Lower leg skin (tissue), 3 donors: ENCODE measurements around the gene CLPTM1L.

Source experiments
- POLR2A ChIP-seq, 2 donors: fragments of 450-650 bp; IDR thresholded peaks; one replicate each; pipeline ENCODE4 v1.6.1; 2016 to 2017; ENCODE audit warnings: antibody characterized with exemption in 2 of 2, mild to moderate bottlenecking in 1 of 2, moderate library complexity in 1 of 2
- TF ChIP-seq, protein P1 (sequence below), 3 donors: fragments of 450-650 bp; IDR thresholded peaks; one replicate each; pipeline ENCODE4 v1.5.1; 2016; ENCODE audit warnings: antibody characterized with exemption in 3 of 3, mild to moderate bottlenecking in 3 of 3, moderate library complexity in 2 of 3

DNA sequence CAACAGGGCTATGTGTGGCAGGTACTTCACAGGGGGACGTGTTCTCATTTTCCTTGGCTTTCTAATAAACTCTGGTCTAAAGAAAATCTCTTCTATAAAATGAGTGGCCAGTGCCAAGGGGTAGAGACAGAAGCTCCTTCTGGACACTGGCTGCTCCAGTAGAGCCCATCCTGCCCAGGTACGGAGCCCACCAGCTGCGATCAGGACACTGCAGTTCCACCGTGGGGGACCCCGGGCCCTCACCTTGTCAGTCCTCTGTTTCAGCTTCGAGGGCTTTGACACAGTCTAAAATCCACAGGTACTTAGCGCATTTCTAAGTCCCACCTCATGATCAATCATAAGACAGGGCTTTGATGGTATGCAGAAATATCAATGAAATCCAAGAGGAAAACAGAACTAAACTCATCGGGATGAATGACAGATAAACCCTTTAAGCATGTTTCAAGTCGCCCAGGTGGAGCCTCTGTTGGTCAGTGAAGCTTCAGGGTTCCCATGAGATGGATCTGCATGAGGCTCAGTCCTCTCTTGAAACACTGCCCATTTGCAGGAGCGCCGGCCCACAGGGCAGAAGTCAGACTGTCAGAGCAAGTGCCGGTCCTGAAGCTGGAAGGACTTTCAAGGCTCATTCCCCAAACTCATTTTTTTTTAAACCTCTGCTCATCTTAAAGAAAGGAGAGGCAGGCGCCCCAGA, 29.7 kb downstream of the CLPTM1L start:
- TF ChIP-seq POLR2A (IDR thresholded peaks at IDR 0.05): no peak
- TF ChIP-seq, protein P1, sequence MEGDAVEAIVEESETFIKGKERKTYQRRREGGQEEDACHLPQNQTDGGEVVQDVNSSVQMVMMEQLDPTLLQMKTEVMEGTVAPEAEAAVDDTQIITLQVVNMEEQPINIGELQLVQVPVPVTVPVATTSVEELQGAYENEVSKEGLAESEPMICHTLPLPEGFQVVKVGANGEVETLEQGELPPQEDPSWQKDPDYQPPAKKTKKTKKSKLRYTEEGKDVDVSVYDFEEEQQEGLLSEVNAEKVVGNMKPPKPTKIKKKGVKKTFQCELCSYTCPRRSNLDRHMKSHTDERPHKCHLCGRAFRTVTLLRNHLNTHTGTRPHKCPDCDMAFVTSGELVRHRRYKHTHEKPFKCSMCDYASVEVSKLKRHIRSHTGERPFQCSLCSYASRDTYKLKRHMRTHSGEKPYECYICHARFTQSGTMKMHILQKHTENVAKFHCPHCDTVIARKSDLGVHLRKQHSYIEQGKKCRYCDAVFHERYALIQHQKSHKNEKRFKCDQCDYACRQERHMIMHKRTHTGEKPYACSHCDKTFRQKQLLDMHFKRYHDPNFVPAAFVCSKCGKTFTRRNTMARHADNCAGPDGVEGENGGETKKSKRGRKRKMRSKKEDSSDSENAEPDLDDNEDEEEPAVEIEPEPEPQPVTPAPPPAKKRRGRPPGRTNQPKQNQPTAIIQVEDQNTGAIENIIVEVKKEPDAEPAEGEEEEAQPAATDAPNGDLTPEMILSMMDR (IDR thresholded peaks at IDR 0.05): no peak
